A549 treated with AZD2906 at 1 μM for 4 hours (cell line): ENCODE data around the gene FLG2. TPM values are rescaled to one million over a fixed set of nuclear protein-coding genes. Genes with fewer than 3 reads are reported as not detected.

Experiments
- total RNA-seq: library from RNA; stranded (reverse); fragments of 200-300 nt; extraction: Qiagen RNA extraction; gene quantifications from 5 replicates; pipeline ENCODE4 v1.2.3, GENCODE V29; 2022

FLG2 gene
- not detected in 5 replicates for total RNA-seq

GRCh38 chr1:152359906-152360305, at the start of gene FLG2:
Gene FLG2, minus strand, starts transcription at chr1:152360006. Its CDS starts 1,122 bp downstream, at chr1:152358884.

DNA sequence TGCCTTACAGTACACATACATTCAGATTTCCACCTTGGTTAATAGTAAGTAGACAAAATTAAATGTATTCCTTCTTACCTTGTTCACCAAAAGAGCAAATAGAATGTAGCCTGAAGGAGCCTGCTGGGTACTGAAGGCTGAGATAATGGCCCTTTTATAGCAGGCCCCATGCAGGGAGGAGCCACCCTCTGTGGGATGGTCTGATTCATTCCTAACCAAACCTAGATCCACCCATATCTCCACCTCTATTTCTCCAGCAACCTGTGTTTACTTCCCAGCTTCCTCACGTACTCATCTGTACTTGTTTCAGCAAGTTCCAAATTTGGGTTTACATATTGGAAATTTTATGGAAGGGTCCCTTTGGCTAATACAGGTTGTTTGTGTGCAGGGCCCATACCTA, 34.7 kb downstream of the FLG2 start, which contains the start of gene FLG:
Gene FLG, minus strand, starts transcription at position 129 of the 400 bp plus-strand sequence. CDS start 9,783 bp downstream, outside the sequence.

Other genes starting within 250 kb of the FLG2 start
- gene TCHH, start 244.6 kb downstream of the FLG2 start, total RNA-seq = 0.23 to 0.28 TPM (median 0.25 TPM) in 5 replicates
- gene RPTN, start 200.8 kb downstream of the FLG2 start, total RNA-seq = 0.02 TPM in 2 of 5 replicates, not detected in the others
- 0.01 TPM in 2 of 5 replicates, not detected in the others for gene HRNR, start 135.8 kb downstream of the FLG2 start, total RNA-seq
- gene FLG, start 34.8 kb downstream of the FLG2 start, total RNA-seq = 0.01 TPM in 3 of 5 replicates, not detected in the others
- not detected in 5 replicates for gene CRNN, start 54.3 kb upstream of the FLG2 start, total RNA-seq
- gene LCE5A, start 150.8 kb upstream of the FLG2 start, total RNA-seq = not detected in 5 replicates
- gene CRCT1, start 154.5 kb upstream of the FLG2 start, total RNA-seq = 0.27 to 0.84 TPM (median 0.45 TPM) in 5 replicates
- gene LCE3E, start 206.8 kb upstream of the FLG2 start, total RNA-seq = 0.12 to 0.24 TPM (median 0.20 TPM) in 4 of 5 replicates, not detected in the other
- gene LCE3D, start 220.5 kb upstream of the FLG2 start, total RNA-seq = 2.8 to 4.4 TPM (median 3.1 TPM) in 5 replicates
- not detected in 5 replicates for gene LCE3C, start 240.2 kb upstream of the FLG2 start, total RNA-seq